Left ventricle myocardium inferior (tissue), 1 donor: ENCODE results near the gene GRAMD2B. TPM values are rescaled to one million over a fixed set of nuclear protein-coding genes. Genes with fewer than 3 reads are reported as not detected.
"Not testable (repeated sequence)": the region's sequence is repeated elsewhere in the genome, so short reads cannot be mapped to it uniquely, and the experiment has no call there.

Source experiments
- DNase-seq: peaks from one replicate; pipeline ENCODE4 v3.0.0-alpha.2; 2020
- H3K27ac ChIP-seq: fragments of 200-600 bp; replicated peaks from 2 replicates; pipeline ENCODE4 v1.8.0; 2021
- H3K27me3 ChIP-seq: fragments of 200-600 bp; 2 replicates; pipeline ENCODE4 v1.8.0; 2021; ENCODE audit warnings: low read depth
- H3K36me3 ChIP-seq: fragments of 200-600 bp; 2 replicates; pipeline ENCODE4 v1.8.0; 2021
- H3K4me1 ChIP-seq: fragments of 200-600 bp; 2 replicates; pipeline ENCODE4 v1.8.0; 2021
- H3K4me3 ChIP-seq: fragments of 200-600 bp; 2 replicates; pipeline ENCODE4 v1.8.0; 2021; ENCODE audit warnings: mild to moderate bottlenecking, moderate library complexity
- H3K9me3 ChIP-seq: fragments of 200-600 bp; replicated peaks from 2 replicates; pipeline ENCODE4 v1.8.0; 2021
- intact Hi-C: fragments of 100-400 bp; cut with micrococcal nuclease; formaldehyde crosslinking; loops from one replicate; pipeline ENCODE4 v1.11.0; 2022
- total RNA-seq: library from RNA; stranded (reverse); fragmentation: NEBNext Ultra II Directional; extraction: Animal tissue kit (Norgen Biotek cat#: 25700); gene quantifications from one replicate; pipeline ENCODE4 v1.2.1, GENCODE V29; 2021
- TF ChIP-seq, protein P1 (sequence below): fragments of 200-600 bp; IDR thresholded peaks from 2 replicates; pipeline ENCODE4 v1.8.0; 2021; ENCODE audit warnings: antibody characterized with exemption, mild to moderate bottlenecking, borderline replicate concordance
- donor health status: DM: no; HTN: yes; CAD: no; lungs with severe emphysema.

Gene GRAMD2B
- total RNA-seq, 1 donor from 2014 or later: 24.6 TPM

DNA sequence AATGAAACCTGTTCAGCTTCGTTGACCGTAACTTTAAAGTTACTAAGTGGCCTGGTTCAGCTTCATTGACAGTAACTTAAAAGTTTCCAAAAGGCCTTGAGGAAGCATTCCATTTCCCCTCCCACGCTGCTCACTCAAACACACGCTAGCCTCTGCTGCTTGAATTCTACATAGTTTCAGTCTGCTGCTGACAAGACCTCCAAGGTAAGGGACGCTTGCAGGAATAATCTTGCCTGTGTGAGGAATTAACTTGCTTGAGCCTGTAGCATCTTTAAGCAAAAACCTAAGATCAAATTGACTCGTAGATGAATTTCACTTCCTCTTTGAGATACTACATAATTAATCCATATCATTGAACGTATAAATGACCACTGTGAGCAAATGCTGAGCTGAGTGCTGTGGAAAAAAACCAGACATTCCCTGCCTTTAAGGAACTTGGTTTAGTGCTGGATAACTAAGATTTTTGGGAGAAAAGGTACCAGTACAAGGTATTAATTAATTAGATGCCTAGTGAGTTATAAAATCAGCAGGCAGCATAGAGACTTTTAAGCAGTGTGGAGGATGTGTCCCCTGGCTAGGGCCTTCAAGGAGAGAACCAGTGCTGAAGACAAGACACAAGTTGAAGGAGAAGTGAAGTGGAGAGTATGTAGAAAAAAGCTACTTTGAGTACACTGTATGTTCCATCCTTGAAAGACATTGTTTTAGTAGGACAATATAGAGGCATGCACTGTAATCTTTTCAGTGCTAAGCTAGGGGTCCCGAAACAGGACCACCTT, 39.2 kb downstream of the GRAMD2B start:
- Histone ChIP-seq H3K4me3 (no peak overlapping the region), H3K27me3 (no peaks in the 10 kb centered on the region), H3K9me3 (no peaks in the 10 kb centered on the region), H3K27ac (peak overlapping the region; percentile 16), H3K4me1 (peaks cover 22% of the 10 kb centered on the region), H3K36me3 (peaks cover 28% of the 10 kb centered on the region)
- DNase-seq: no peak
- intact Hi-C loops: no loop called here
- TF ChIP-seq, protein P1, sequence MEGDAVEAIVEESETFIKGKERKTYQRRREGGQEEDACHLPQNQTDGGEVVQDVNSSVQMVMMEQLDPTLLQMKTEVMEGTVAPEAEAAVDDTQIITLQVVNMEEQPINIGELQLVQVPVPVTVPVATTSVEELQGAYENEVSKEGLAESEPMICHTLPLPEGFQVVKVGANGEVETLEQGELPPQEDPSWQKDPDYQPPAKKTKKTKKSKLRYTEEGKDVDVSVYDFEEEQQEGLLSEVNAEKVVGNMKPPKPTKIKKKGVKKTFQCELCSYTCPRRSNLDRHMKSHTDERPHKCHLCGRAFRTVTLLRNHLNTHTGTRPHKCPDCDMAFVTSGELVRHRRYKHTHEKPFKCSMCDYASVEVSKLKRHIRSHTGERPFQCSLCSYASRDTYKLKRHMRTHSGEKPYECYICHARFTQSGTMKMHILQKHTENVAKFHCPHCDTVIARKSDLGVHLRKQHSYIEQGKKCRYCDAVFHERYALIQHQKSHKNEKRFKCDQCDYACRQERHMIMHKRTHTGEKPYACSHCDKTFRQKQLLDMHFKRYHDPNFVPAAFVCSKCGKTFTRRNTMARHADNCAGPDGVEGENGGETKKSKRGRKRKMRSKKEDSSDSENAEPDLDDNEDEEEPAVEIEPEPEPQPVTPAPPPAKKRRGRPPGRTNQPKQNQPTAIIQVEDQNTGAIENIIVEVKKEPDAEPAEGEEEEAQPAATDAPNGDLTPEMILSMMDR: no peak

DNA sequence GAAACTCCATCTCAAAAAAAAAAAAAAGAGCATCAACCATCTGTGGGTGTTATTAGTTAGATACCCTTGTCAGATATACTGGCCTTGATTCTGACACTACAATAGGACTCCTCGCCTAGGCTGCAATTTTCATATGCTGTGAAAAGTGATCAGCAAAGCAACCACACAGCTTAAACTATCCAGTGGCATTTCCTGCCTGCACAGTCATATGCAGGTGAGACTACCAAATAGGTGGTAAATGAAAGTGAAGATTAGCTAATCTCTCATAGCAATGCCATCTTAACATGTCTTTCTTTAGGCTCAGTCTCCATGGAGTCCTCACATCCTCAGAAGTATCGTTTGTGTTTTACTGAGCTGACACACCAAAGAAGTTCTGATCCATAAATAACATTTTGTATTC, 40.8 kb downstream of the GRAMD2B start:
- H3K9me3 ChIP-seq: no peaks in the 10 kb centered on the region
- peaks cover 36% of the 10 kb centered on the region for H3K4me1 ChIP-seq
- no peaks in the 10 kb centered on the region for H3K27me3 ChIP-seq
- H3K36me3 ChIP-seq: peaks cover 28% of the 10 kb centered on the region
- intact Hi-C loops: no loop called here
- TF ChIP-seq, protein P1: no peak
- DNase-seq: no peak
- no peak overlapping the region for H3K27ac ChIP-seq
- no peak overlapping the region for H3K4me3 ChIP-seq

DNA sequence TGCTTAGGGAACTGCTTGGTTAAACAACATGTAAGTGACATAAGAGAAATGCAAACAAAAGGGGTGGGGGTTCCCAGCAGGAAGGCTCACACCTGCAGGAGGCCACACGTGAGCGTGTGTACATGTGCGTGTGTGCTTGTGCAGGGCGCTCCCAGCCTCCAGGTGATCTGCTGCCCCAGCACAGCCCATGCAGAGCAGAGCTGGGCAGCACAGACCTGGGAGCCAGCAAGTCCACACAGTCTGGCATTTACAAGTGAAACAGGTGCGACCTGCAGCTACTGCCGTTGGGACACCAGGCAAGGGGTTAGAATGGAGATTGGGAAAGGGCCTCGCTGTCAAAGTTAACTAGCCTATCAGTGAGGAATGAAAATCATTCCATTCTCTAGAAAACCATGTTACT, 41.8 kb downstream of the GRAMD2B start:
- intact Hi-C loops: no loop called here
- Histone ChIP-seq H3K4me3 (no peak overlapping the region), H3K4me1 (peaks cover 45% of the 10 kb centered on the region), H3K9me3 (no peaks in the 10 kb centered on the region), H3K27ac (no peak overlapping the region), H3K36me3 (peaks cover 28% of the 10 kb centered on the region), H3K27me3 (no peaks in the 10 kb centered on the region)
- DNase-seq: no peak
- TF ChIP-seq, protein P1: no peak

DNA sequence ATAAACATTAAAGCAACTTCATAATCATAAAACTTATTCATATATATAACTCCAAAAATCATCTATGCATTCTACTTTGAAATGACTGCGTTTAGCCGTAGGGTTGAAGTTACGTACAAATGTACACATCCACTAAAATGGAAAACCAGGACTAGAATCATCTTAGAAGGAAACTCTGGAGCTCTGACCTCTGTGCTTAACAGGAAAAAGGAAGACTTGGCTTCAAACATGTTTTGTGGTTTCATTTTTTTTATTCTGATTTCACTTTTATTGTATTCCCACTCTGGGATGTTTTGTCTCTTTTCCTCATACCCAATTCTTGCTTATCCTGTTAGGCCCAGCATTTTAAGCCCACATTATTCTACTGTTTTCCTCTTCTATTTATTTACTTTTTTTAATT, 44.9 kb downstream of the GRAMD2B start:
- no peaks in the 10 kb centered on the region for H3K27me3 ChIP-seq
- H3K4me1 ChIP-seq: peaks cover 32% of the 10 kb centered on the region
- TF ChIP-seq, protein P1: no peak
- peak overlapping the region; percentile 61 for H3K27ac ChIP-seq
- intact Hi-C loops: no loop called here
- H3K36me3 ChIP-seq: peaks cover 52% of the 10 kb centered on the region
- no peak overlapping the region for H3K4me3 ChIP-seq
- no peaks in the 10 kb centered on the region for H3K9me3 ChIP-seq
- no peak for DNase-seq

DNA sequence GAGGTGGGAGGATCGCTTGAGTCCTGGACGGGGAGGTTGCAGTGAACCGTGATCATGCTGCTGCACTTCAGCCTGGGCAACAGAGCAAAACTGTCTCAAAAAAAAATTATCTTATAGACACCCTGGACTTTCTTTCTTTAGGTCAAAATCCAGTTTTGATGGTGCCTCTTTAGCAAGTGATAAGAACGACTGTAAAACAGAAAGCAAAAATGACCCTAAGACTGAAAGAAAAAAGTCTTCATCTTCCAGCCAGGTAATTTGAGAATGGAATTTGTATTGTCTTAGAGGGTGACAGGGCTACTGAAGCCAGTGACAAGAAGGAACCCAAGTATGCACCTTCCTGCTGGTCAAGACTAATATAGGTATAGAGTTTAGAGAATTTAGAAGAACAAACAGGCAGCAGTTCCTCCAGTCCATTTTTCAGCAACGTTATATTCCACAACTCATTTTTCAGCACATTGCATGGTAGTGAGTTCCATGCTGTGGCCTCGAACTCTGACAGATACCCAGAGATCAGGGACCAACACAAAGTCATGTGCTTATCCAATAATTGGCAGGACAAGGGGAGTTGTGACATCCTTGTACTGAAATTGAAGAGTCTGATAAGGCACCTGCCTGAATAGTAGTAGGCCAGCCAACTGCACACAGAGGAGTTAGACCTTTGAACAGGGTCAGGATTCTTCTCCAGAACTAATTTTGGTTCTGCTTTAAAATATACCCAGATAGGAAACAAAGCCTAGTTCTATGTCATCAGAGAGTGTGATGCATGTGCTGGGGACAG, 46.5 kb downstream of the GRAMD2B start:
- Histone ChIP-seq H3K27ac (peak overlapping the region; percentile 61), H3K9me3 (no peaks in the 10 kb centered on the region), H3K4me1 (peaks cover 32% of the 10 kb centered on the region), H3K27me3 (no peaks in the 10 kb centered on the region), H3K4me3 (no peak overlapping the region), H3K36me3 (peaks cover 64% of the 10 kb centered on the region)
- TF ChIP-seq, protein P1: no peak
- DNase-seq: no peak
- intact Hi-C loops: no loop called here

DNA sequence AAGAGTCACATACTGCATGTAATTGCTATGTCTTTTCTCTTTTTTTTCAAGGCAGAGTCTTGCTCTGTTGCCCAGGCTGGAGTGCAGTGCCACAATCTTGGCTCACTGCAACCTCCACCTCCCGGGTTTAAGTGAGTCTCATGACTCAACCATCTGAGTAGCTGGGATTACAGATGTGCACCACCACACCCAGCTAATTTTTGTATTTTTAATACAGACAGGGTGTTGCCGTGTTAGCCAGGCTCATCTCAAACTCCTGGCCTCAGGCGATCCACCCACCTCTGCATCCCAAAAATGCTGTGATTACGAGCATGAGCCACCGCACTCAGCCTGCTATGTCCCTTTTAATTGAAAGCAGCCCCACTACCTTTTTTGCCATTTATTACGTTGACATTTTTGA, 47.3 kb downstream of the GRAMD2B start:
- H3K4me3 ChIP-seq, H3K9me3 ChIP-seq, intact Hi-C loops, DNase-seq, H3K27me3 ChIP-seq: not testable (repeated sequence)
- H3K27ac ChIP-seq: peak overlapping the region; percentile 61
- H3K36me3 ChIP-seq: peaks cover 60% of the 10 kb centered on the region
- H3K4me1 ChIP-seq: peaks cover 32% of the 10 kb centered on the region
